Middle frontal gyrus (tissue), 1 donor: ENCODE measurements around the gene PTGDS.
"Not testable (repeated sequence)": the region's sequence is repeated elsewhere in the genome, so short reads cannot be mapped to it uniquely, and the experiment has no call there.

Experiments
- DNase-seq: peaks from one replicate; pipeline ENCODE4 v3.0.0-alpha.2; 2015; ENCODE audit warnings: low spot score; ENCODE audit errors: extremely low spot score

The PTGDS gene

GRCh38 chr9:136988872-136989271, 11.6 kb downstream of the PTGDS start:
- DNase-seq, result no peak

- DNase-seq, result no peak
Measured at GRCh38 chr9:136990242-136990911, 13.1 kb downstream of the PTGDS start.

GRCh38 chr9:136991993-136992818, 14.9 kb downstream of the PTGDS start, which contains the start of gene PAXX:
PAXX (plus strand) TSS chr9:136992422; CDS start chr9:136992444, 22 bp downstream.
- peak; percentile 83 for DNase-seq

- DNase-seq, result no peak
Measured at GRCh38 chr9:136992819-136993369, 15.6 kb downstream of the PTGDS start.

- no peak for DNase-seq
Measured at GRCh38 chr9:136994180-136994887, 17.0 kb downstream of the PTGDS start.

GRCh38 chr9:136994888-136995230, 17.6 kb downstream of the PTGDS start:
- DNase-seq, result no peak

- no peak for DNase-seq
Measured at GRCh38 chr9:136995362-136995761, 18.1 kb downstream of the PTGDS start.

GRCh38 chr9:136995772-136996311, 18.5 kb downstream of the PTGDS start:
- no peak for DNase-seq

- no peak for DNase-seq
Measured at GRCh38 chr9:136996361-136997292, 19.3 kb downstream of the PTGDS start, which contains the start of gene CLIC3. CLIC3 (minus strand) TSS chr9:136996568; CDS start chr9:136996543, 25 bp downstream.

GRCh38 chr9:136997371-136997770, 20.1 kb downstream of the PTGDS start:
- no peak for DNase-seq

- DNase-seq, result no peak
Measured at GRCh38 chr9:136997830-136998234, 20.5 kb downstream of the PTGDS start.

GRCh38 chr9:137000177-137000930, 23.1 kb downstream of the PTGDS start:
- DNase-seq, result no peak

GRCh38 chr9:137001857-137002645, 24.7 kb downstream of the PTGDS start:
- DNase-seq, result no peak

- DNase-seq, result no peak
Measured at GRCh38 chr9:137002646-137003041, 25.3 kb downstream of the PTGDS start.

- DNase-seq, result not testable (repeated sequence)
Measured at GRCh38 chr9:137004285-137004684, 27.0 kb downstream of the PTGDS start.

- no peak for DNase-seq
Measured at GRCh38 chr9:137006116-137007003, 29.1 kb downstream of the PTGDS start.

GRCh38 chr9:137007108-137007815, 30.0 kb downstream of the PTGDS start:
- DNase-seq, result no peak
